ENCODE results near the gene ZNF264. TPM values are rescaled to one million over a fixed set of nuclear protein-coding genes. Genes with fewer than 3 reads are reported as not detected.

Gene ZNF264
- total and polyA plus RNA-seq, 2 of the 8 experiments (the other 6 are each of a cell fraction or from before 2014, with no cell fraction given), result 3.6 to 20.0 TPM

GRCh38 chr19:57210381-57210780, 19.1 kb downstream of the ZNF264 start:
- CTCF ChIA-PET (ENCODE audit: partially characterized antibody), result no interaction called here
- no peaks in the 10 kb centered on the region for H3K9me3 ChIP-seq (ENCODE audit: insufficient read depth in 2 of 2, low read depth in 1 of 2, low read length in 1 of 2)
- no peak overlapping the region for H4K5ac ChIP-seq (ENCODE audit: insufficient read length, low read depth, low read length)
- H2AFZ ChIP-seq (ENCODE audit: low read length), result no peak overlapping the region
- H2BK15ac ChIP-seq (ENCODE audit: low read length), result no peak overlapping the region
- H3K27me3 ChIP-seq (replicated peaks in 1 of 4; ENCODE audit: control insufficient read depth in 3 of 4, extremely low read depth in 1 of 4, insufficient read depth in 3 of 4, low read length in 3 of 4), result no peaks in the 10 kb centered on the region
- no peaks in the 10 kb centered on the region for H3K79me2 ChIP-seq (ENCODE audit: control insufficient read depth in 1 of 2, insufficient read depth in 2 of 2, low read length in 2 of 2)
- no peaks in the 10 kb centered on the region for H3K4me1 ChIP-seq (replicated peaks in 1 of 4; ENCODE audit: control insufficient read depth in 3 of 4, insufficient read depth in 4 of 4, low read length in 3 of 4)
- H2BK20ac ChIP-seq (ENCODE audit: low read length), result no peak overlapping the region
- H3K36me3 ChIP-seq (ENCODE audit: control insufficient read depth in 2 of 4, insufficient read depth in 4 of 4, low read length in 3 of 4), result peaks cover 11 to 39% (median 31%) of the 10 kb centered on the region in 4 experiments; a peak in 7 of 8 replicates
- DNase-seq (ENCODE audit: low read depth in 1 of 2, low spot score in 2 of 2) (no peak), FAIRE-seq (no peak)
- TF ChIP-seq PHF8 (conservative IDR thresholded peaks at IDR 0.05; ENCODE audit: low read depth, low read length), result no peak
- TF ChIP-seq RNF2 (IDR thresholded peaks at IDR 0.05; ENCODE audit: borderline replicate concordance, low read depth, low read length, missing control alignments, poor library complexity, severe bottlenecking), result no peak
- no peak for TF ChIP-seq ASH2L (IDR thresholded peaks at IDR 0.05; ENCODE audit: low read length)
- TF ChIP-seq GTF2F1 (IDR thresholded peaks at IDR 0.05; ENCODE audit: borderline replicate concordance, low read depth, low read length), result no peak
- H4K20me1 ChIP-seq (replicated peaks in 1 of 2; ENCODE audit: control insufficient read depth in 1 of 2, insufficient read depth in 2 of 2, low read length in 2 of 2), result peaks cover 2 to 3% of the 10 kb centered on the region in 2 experiments
- H3K23ac ChIP-seq (ENCODE audit: insufficient read length), result no peak overlapping the region
- no peak overlapping the region for H4K91ac ChIP-seq (replicated peaks; ENCODE audit: insufficient read length, low read length)
- no peak overlapping the region for H3K4ac ChIP-seq (replicated peaks; ENCODE audit: insufficient read length, low read depth, low read length)
- H2BK120ac ChIP-seq (replicated peaks; ENCODE audit: low read depth, low read length), result no peak overlapping the region
- no peak overlapping the region for H3K4me3 ChIP-seq (ENCODE audit: extremely low read depth in 1 of 4, insufficient read depth in 2 of 4, low read depth in 3 of 4, low read length in 4 of 4)
- H3K56ac ChIP-seq (replicated peaks; ENCODE audit: insufficient read length, low read depth, low read length), result no peak overlapping the region
- H2BK12ac ChIP-seq (ENCODE audit: low read depth, low read length), result no peak overlapping the region
- H2BK5ac ChIP-seq (ENCODE audit: low read depth, low read length), result no peak overlapping the region
- H3K4me2 ChIP-seq (ENCODE audit: insufficient read depth in 1 of 2, low read depth in 2 of 2, low read length in 2 of 2), result no peak overlapping the region
- WGBS, 2 experiments (ENCODE audit: extremely low coverage in 1 of 2, insufficient coverage in 1 of 2, insufficient read length in 1 of 2, insufficient replicate concordance in 2 of 2, low coverage in 1 of 2, low lambda C conversion rate in 2 of 2, missing lambda C conversion rate in 1 of 2), result 93% methylated on average over 4 of the region's 4 CpGs; no CpG with 5 or more reads in 1 of the 2 experiments
- H4K8ac ChIP-seq (ENCODE audit: extremely low read depth, insufficient read depth, low read length), result no peak overlapping the region
- POLR2A ChIA-PET (ENCODE audit: partially characterized antibody), result interaction anchor here (0.6 to 1.3 kb wide), 3 partner anchors 10 to 69 kb away, joined by 3 to 4 read pairs (median 3); no protein-coding TSS in a partner anchor
- no peak overlapping the region for H3K18ac ChIP-seq (ENCODE audit: extremely low read depth, low read length)
- H3K27ac ChIP-seq (ENCODE audit: low read depth, low read length), result no peak overlapping the region
- H3K9ac ChIP-seq (replicated peaks in 1 of 4; ENCODE audit: extremely low read depth in 1 of 4, low read depth in 3 of 4, low read length in 3 of 4), result no peak overlapping the region
- no peak overlapping the region for H2AK5ac ChIP-seq (ENCODE audit: low read depth, low read length)
- H3K79me1 ChIP-seq (ENCODE audit: low read depth, low read length), result no peaks in the 10 kb centered on the region
- no peaks in the 10 kb centered on the region for H3K23me2 ChIP-seq (ENCODE audit: low read depth, low read length)
- no peak overlapping the region for H3K14ac ChIP-seq (ENCODE audit: insufficient read length)

All from H1 (cell line).